Caco-2 (cell line): ENCODE data around the gene PTMS. TPM values are rescaled to one million over a fixed set of nuclear protein-coding genes. Genes with fewer than 3 reads are reported as not detected.

ENCODE experiments used
- BruUV-seq: library from RNA; stranded (reverse); fragments of 400-500 nt; replicated peaks from 2 replicates; lab custom pipeline; 2021; lab: Mats Ljungman, UMichigan
- CTCF ChIA-PET: fragments of 300-600 bp; sonication (Branson Sonifier 250); formaldehyde crosslinking; loops from one replicate; lab custom pipeline; 2022; ENCODE audit warnings: antibody characterized with exemption; lab: Charles Lee
- POLR2A ChIA-PET: fragments of 300-600 bp; sonication (Branson Sonifier 250); formaldehyde crosslinking; loops from one replicate; lab custom pipeline; 2022; ENCODE audit warnings: antibody characterized with exemption; lab: Charles Lee
- DNase-seq, 2 experiments: peaks; one replicate each; pipeline versions ENCODE4 v3.0.0 to v3.0.0-alpha.2; 2020 to 2022
- H3K27me3 ChIP-seq: replicated peaks from 2 replicates; pipeline ENCODE4 v1.6.0; 2011; ENCODE audit warnings: low read length; ENCODE audit not compliant: control insufficient read depth, insufficient read depth
- H3K36me3 ChIP-seq: 2 replicates; pipeline ENCODE4 v1.5.1; 2011; ENCODE audit warnings: low read length; ENCODE audit not compliant: control insufficient read depth, insufficient read depth
- H3K4me1 ChIP-seq: fragments of 250-450 bp; sonication (Bioruptor Pico); 2 replicates; pipeline ENCODE4 v1.5.1; 2020; ENCODE audit warnings: mild to moderate bottlenecking
- H3K4me3 ChIP-seq: 2 replicates; pipeline ENCODE4 v1.5.1; 2011; ENCODE audit warnings: low read depth, mild to moderate bottlenecking, control low read depth, low read length
- H3K9me3 ChIP-seq: fragments of 250-450 bp; sonication (Bioruptor Pico); 2 replicates; pipeline ENCODE4 v1.5.1; 2020; ENCODE audit warnings: mild to moderate bottlenecking, moderate library complexity
- H3K27ac Mint-ChIP-seq: one replicate; pipeline ENCODE4 v1.8.0; 2022; ENCODE audit warnings: mixed read lengths; ENCODE audit not compliant: unreplicated experiment
- H3K27me3 Mint-ChIP-seq: one replicate; pipeline ENCODE4 v1.8.0; 2022; ENCODE audit warnings: mixed read lengths; ENCODE audit not compliant: insufficient read depth, unreplicated experiment
- H3K36me3 Mint-ChIP-seq: one replicate; pipeline ENCODE4 v1.8.0; 2022; ENCODE audit warnings: mild to moderate bottlenecking, mixed read lengths; ENCODE audit not compliant: insufficient read depth, unreplicated experiment
- H3K4me1 Mint-ChIP-seq: one replicate; pipeline ENCODE4 v1.8.0; 2022; ENCODE audit warnings: low read depth, mixed read lengths; ENCODE audit not compliant: unreplicated experiment
- H3K4me3 Mint-ChIP-seq: one replicate; pipeline ENCODE4 v1.8.0; 2022; ENCODE audit warnings: mild to moderate bottlenecking, moderate library complexity, mixed read lengths; ENCODE audit not compliant: unreplicated experiment
- H3K9me3 Mint-ChIP-seq: one replicate; pipeline ENCODE4 v1.8.0; 2022; ENCODE audit warnings: mixed read lengths; ENCODE audit not compliant: unreplicated experiment
- intact Hi-C: fragments of 100-400 bp; cut with micrococcal nuclease; formaldehyde crosslinking; loops from one replicate; pipeline ENCODE4 v1.10.0; 2022; ENCODE audit not compliant: unreplicated experiment
- total RNA-seq: library from RNA; stranded (reverse); gene quantifications from 2 replicates; pipeline ENCODE4 v1.2.3, GENCODE V29; 2022
- TF ChIP-seq, protein P1 (sequence below), 2 experiments: fragments of 200-600 bp in 1 of 2; IDR thresholded peaks; 1 replicate in 1 of 2; 2 replicates in 1 of 2; pipeline versions ENCODE4 v1.5.1 to v1.8.0; 2011 to 2022; ENCODE audit warnings: antibody characterized with exemption in 1 of 2, control low read depth in 1 of 2, inconsistent platforms in 1 of 2, low read depth in 1 of 2, low read length in 1 of 2, mild to moderate bottlenecking in 1 of 2, moderate library complexity in 1 of 2; ENCODE audit not compliant: insufficient read depth in 1 of 2, severe bottlenecking in 1 of 2, unreplicated experiment in 1 of 2

The PTMS gene
- total RNA-seq, 1 experiment from 2014 or later, result 285 TPM

DNA sequence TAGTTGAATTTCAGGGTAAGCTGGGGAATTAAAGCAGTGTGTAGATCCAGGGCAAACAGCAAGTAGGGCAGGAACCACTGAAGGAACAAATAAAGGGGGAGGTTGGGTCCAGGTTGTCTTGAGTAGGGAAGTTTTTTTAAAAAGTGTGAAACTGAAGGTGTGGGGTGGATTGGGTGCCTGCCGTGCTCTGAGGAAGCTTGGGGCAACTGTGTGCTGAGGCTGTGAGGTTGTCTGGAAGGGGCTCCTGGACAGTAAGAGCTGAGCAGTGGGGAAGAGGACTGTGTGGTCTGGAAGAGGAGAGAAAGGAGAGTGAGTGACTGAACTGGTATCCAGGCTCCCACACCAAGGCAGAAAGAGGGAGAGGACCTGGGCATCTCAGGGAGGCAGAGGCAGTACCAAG, 44.6 kb downstream of the PTMS start:
- TF ChIP-seq, protein P1, sequence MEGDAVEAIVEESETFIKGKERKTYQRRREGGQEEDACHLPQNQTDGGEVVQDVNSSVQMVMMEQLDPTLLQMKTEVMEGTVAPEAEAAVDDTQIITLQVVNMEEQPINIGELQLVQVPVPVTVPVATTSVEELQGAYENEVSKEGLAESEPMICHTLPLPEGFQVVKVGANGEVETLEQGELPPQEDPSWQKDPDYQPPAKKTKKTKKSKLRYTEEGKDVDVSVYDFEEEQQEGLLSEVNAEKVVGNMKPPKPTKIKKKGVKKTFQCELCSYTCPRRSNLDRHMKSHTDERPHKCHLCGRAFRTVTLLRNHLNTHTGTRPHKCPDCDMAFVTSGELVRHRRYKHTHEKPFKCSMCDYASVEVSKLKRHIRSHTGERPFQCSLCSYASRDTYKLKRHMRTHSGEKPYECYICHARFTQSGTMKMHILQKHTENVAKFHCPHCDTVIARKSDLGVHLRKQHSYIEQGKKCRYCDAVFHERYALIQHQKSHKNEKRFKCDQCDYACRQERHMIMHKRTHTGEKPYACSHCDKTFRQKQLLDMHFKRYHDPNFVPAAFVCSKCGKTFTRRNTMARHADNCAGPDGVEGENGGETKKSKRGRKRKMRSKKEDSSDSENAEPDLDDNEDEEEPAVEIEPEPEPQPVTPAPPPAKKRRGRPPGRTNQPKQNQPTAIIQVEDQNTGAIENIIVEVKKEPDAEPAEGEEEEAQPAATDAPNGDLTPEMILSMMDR (IDR thresholded peaks at IDR 0.05; ENCODE audit: insufficient read depth in 1 of 2, low read depth in 1 of 2, low read length in 1 of 2, severe bottlenecking in 1 of 2, unreplicated experiment in 1 of 2), result no peak
- H3K27me3 Mint-ChIP-seq, result no peaks in the 10 kb centered on the region
- peaks cover 10% of the 10 kb centered on the region for H3K4me1 Mint-ChIP-seq
- Histone ChIP-seq H3K27me3 (no peaks in the 10 kb centered on the region), H3K4me1 (no peaks in the 10 kb centered on the region; the same call in 1 of the 2 replicates), H3K36me3 (no peaks in the 10 kb centered on the region), H3K4me3 (no peak overlapping the region), H3K9me3 (no peaks in the 10 kb centered on the region)
- no peaks in the 10 kb centered on the region for H3K36me3 Mint-ChIP-seq
- H3K9me3 Mint-ChIP-seq, result no peaks in the 10 kb centered on the region
- no peak overlapping the region for H3K4me3 Mint-ChIP-seq
- no peak for DNase-seq
- ChIA-PET POLR2A (interaction anchor here (0.6 kb wide), 1 partner anchor 1126 kb away, joined by 3 read pairs; no protein-coding TSS in a partner anchor), CTCF (interaction anchor here (0.6 to 0.7 kb wide), 2 partner anchors 24 to 27 kb away, joined by 3 to 6 read pairs; no protein-coding TSS in a partner anchor)
- H3K27ac Mint-ChIP-seq, result no peak overlapping the region
- BruUV-seq, result no TSS peak
- intact Hi-C loops, result no loop called here

DNA sequence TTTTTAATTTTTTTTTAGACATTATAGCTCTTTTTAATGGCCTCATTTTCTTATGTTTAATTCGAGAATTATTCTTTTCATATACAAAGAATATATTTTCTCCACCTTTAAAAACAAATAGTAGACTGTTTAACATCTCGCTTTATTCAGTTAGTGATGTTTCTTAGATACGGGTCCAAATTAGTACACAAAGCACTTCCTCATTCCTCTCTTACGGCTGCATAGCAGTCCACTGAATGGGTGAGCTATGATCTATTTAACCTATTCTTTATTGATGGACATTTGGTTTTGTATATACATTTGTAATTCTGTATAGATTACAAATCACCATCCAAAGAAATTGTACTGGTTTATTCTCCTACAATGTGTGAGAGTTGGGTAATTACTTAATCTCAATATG, 47.2 kb downstream of the PTMS start:
- BruUV-seq, result no TSS peak
- intact Hi-C loops, result no loop called here
- Mint-ChIP-seq H3K4me1 (peaks cover 10% of the 10 kb centered on the region), H3K9me3 (no peaks in the 10 kb centered on the region), H3K36me3 (no peaks in the 10 kb centered on the region), H3K27me3 (no peaks in the 10 kb centered on the region), H3K27ac (no peak overlapping the region), H3K4me3 (no peak overlapping the region)
- DNase-seq, result no peak
- POLR2A ChIA-PET, result interaction anchor here (0.6 to 0.7 kb wide), 2 partner anchors 205 to 320 kb away, joined by 5 to 6 read pairs; partner anchors contain the start of gene MRPL51
- CTCF ChIA-PET, result interaction anchor here (1.0 to 1.9 kb wide), 3 partner anchors 22 to 60 kb away, joined by 3 to 12 read pairs (median 4); partner anchors contain the start of genes MLF2 and PTMS
- Histone ChIP-seq H3K27me3 (no peaks in the 10 kb centered on the region), H3K4me3 (no peak overlapping the region), H3K4me1 (no peaks in the 10 kb centered on the region; the same call in 1 of the 2 replicates), H3K9me3 (no peaks in the 10 kb centered on the region), H3K36me3 (no peaks in the 10 kb centered on the region)
- TF ChIP-seq, protein P1 (IDR thresholded peaks at IDR 0.05; ENCODE audit: insufficient read depth in 1 of 2, low read depth in 1 of 2, low read length in 1 of 2, severe bottlenecking in 1 of 2, unreplicated experiment in 1 of 2), result no peak

DNA sequence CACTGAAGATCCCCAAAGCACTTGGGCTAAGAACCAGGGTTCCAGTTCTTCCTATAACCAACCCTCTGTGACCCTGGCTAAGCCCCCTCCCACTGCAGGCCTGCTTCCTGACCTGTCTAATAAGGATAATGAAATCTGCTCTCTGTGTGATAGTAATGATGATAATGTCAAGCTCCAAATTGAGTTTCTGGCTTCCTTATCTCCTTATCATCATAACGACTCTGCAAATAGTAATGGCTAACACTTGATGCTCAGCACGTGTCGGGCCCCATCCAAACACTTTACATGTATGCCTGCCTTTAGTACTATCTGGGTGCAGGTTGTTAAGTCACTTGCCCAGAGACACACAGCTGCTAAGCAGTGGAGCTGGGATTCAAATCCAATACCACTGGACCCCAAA, 50.4 kb downstream of the PTMS start:
- Histone ChIP-seq H3K9me3 (no peaks in the 10 kb centered on the region), H3K4me3 (no peak overlapping the region), H3K27me3 (no peaks in the 10 kb centered on the region), H3K36me3 (no peaks in the 10 kb centered on the region), H3K4me1 (no peaks in the 10 kb centered on the region)
- POLR2A ChIA-PET, result interaction anchor here (0.6 kb wide), 1 partner anchor 11 kb away, joined by 3 read pairs; no protein-coding TSS in a partner anchor
- Mint-ChIP-seq H3K36me3 (no peaks in the 10 kb centered on the region), H3K27me3 (no peaks in the 10 kb centered on the region), H3K4me1 (no peaks in the 10 kb centered on the region), H3K27ac (no peak overlapping the region), H3K4me3 (no peak overlapping the region), H3K9me3 (no peaks in the 10 kb centered on the region)
- CTCF ChIA-PET, result interaction anchor here (0.5 to 0.8 kb wide), 3 partner anchors 11 to 38 kb away, joined by 3 to 4 read pairs (median 4); partner anchors contain the start of genes GNB3 and P3H3
- no peak for DNase-seq
- no TSS peak for BruUV-seq
- intact Hi-C loops, result no loop called here
- TF ChIP-seq, protein P1 (IDR thresholded peaks at IDR 0.05; ENCODE audit: insufficient read depth in 1 of 2, low read depth in 1 of 2, low read length in 1 of 2, severe bottlenecking in 1 of 2, unreplicated experiment in 1 of 2), result no peak
